IPS DF 6.9 (cell line): Measurements from ENCODE around the gene PLAAT2.

Source experiments
- DNase-seq: peaks from one replicate; pipeline ENCODE4 v3.0.0-alpha.2; 2013; ENCODE audit warnings: low read depth, low spot score
- H3K27ac ChIP-seq: one replicate; pipeline ENCODE4 v1.5.1; 2013; ENCODE audit warnings: low read length, control low read depth
- H3K27me3 ChIP-seq: 2 replicates; pipeline ENCODE4 v1.6.1; 2013; ENCODE audit warnings: mild to moderate bottlenecking, low read length; ENCODE audit not compliant: control insufficient read depth, insufficient read depth
- H3K36me3 ChIP-seq: 2 replicates; pipeline ENCODE4 v1.6.1; 2013; ENCODE audit warnings: low read length; ENCODE audit not compliant: control insufficient read depth, insufficient read depth
- H3K4me1 ChIP-seq: 2 replicates; pipeline ENCODE4 v1.6.1; 2013; ENCODE audit warnings: low read length; ENCODE audit not compliant: control insufficient read depth, insufficient read depth
- H3K4me3 ChIP-seq: 2 replicates; pipeline ENCODE4 v1.5.1; 2013; ENCODE audit warnings: mild to moderate bottlenecking, low read length
- H3K9me3 ChIP-seq: 2 replicates; pipeline ENCODE4 v1.6.1; 2013; ENCODE audit warnings: low read length, inconsistent platforms; ENCODE audit not compliant: control insufficient read depth, insufficient read depth
- WGBS: extraction: QIAGEN DNeasy Blood & Tissue Kit; methylation state at CpG from one replicate; pipeline ENCODE4 v1.1.7; 2013; ENCODE audit warnings: mixed read lengths, missing lambda C conversion rate; ENCODE audit not compliant: insufficient read length, insufficient coverage; 5-methylcytosine and 5-hydroxymethylcytosine counted together

Gene PLAAT2

GRCh38 chr11:63517156-63517555 is 46.0 kb downstream of the PLAAT2 start:
- no peak overlapping the region for H3K27ac ChIP-seq
- H3K9me3 ChIP-seq = no peaks in the 10 kb centered on the region
- WGBS = no CpG with 5 or more reads among the region's 5 CpGs

GRCh38 chr11:63516109-63516508 is 47.1 kb downstream of the PLAAT2 start:
- H3K4me3 ChIP-seq = no peak overlapping the region
- H3K9me3 ChIP-seq = no peaks in the 10 kb centered on the region
- no peak overlapping the region for H3K27ac ChIP-seq
- H3K36me3 ChIP-seq = no peaks in the 10 kb centered on the region
- DNase-seq = no peak
- WGBS = no CpG with 5 or more reads among the region's 6 CpGs
- no peaks in the 10 kb centered on the region for H3K27me3 ChIP-seq
- H3K4me1 ChIP-seq = no peaks in the 10 kb centered on the region

More at GRCh38 chr11:63517156-63517555, 46.0 kb downstream of the PLAAT2 start:
- Histone ChIP-seq H3K4me1 (no peaks in the 10 kb centered on the region), H3K4me3 (no peak overlapping the region), H3K36me3 (no peaks in the 10 kb centered on the region), H3K27me3 (no peaks in the 10 kb centered on the region)
- no peak for DNase-seq

- Histone ChIP-seq H3K4me1 (no peaks in the 10 kb centered on the region), H3K9me3 (no peaks in the 10 kb centered on the region), H3K27me3 (no peaks in the 10 kb centered on the region), H3K4me3 (no peak overlapping the region), H3K27ac (no peak overlapping the region), H3K36me3 (no peaks in the 10 kb centered on the region)
- no peak for DNase-seq
- WGBS = no CpG with 5 or more reads among the region's 7 CpGs
Observed at GRCh38 chr11:63512816-63513215, 50.4 kb downstream of the PLAAT2 start.

- no peak overlapping the region for H3K4me3 ChIP-seq
- H3K4me1 ChIP-seq = peaks cover 7% of the 10 kb centered on the region
- WGBS = no CpG with 5 or more reads among the region's 11 CpGs
- H3K27me3 ChIP-seq = no peaks in the 10 kb centered on the region
- H3K9me3 ChIP-seq = no peaks in the 10 kb centered on the region
- DNase-seq = no peak
- H3K36me3 ChIP-seq = no peaks in the 10 kb centered on the region
- no peak overlapping the region for H3K27ac ChIP-seq
Observed at GRCh38 chr11:63511048-63511748, 52.0 kb downstream of the PLAAT2 start.

- no CpG with 5 or more reads among the region's 7 CpGs for WGBS
- H3K4me1 ChIP-seq = peaks cover 9% of the 10 kb centered on the region
- H3K4me3 ChIP-seq = no peak overlapping the region
- H3K36me3 ChIP-seq = no peaks in the 10 kb centered on the region
- H3K9me3 ChIP-seq = no peaks in the 10 kb centered on the region
- no peak for DNase-seq
- no peak overlapping the region for H3K27ac ChIP-seq
- H3K27me3 ChIP-seq = no peaks in the 10 kb centered on the region
Observed at GRCh38 chr11:63510360-63511047, 52.7 kb downstream of the PLAAT2 start.

DNA sequence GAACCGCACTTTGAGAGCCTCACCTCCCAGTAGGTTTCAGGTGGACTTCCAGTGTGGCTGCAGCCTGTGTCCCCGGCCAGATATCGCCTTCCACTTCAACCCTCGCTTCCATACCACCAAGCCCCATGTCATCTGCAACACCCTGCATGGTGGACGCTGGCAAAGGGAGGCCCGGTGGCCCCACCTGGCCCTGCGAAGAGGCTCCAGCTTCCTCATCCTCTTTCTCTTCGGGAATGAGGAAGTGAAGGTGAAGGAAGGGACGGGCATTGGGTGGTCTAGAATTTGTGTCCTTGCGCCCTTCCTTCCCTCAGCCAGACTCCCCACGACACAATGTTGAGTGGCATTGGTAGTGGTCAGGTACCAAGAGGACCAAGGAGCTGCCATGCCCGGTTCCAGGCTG is 54.4 kb downstream of the PLAAT2 start:
- no peak for DNase-seq
- H3K27me3 ChIP-seq = no peaks in the 10 kb centered on the region
- whole genome bisulfite sequencing = no CpG with 5 or more reads among the region's 12 CpGs
- no peak overlapping the region for H3K27ac ChIP-seq
- no peaks in the 10 kb centered on the region for H3K36me3 ChIP-seq
- H3K9me3 ChIP-seq = no peaks in the 10 kb centered on the region
- no peak overlapping the region for H3K4me3 ChIP-seq
- peaks cover 9% of the 10 kb centered on the region for H3K4me1 ChIP-seq

GRCh38 chr11:63508009-63508408 is 55.2 kb downstream of the PLAAT2 start:
- Histone ChIP-seq H3K9me3 (no peaks in the 10 kb centered on the region), H3K4me1 (peaks cover 11% of the 10 kb centered on the region), H3K4me3 (no peak overlapping the region), H3K36me3 (no peaks in the 10 kb centered on the region), H3K27ac (no peak overlapping the region), H3K27me3 (no peaks in the 10 kb centered on the region)
- DNase-seq = no peak
- no CpG with 5 or more reads among the region's 3 CpGs for WGBS

GRCh38 chr11:63507511-63507910 is 55.7 kb downstream of the PLAAT2 start:
- WGBS = no CpG with 5 or more reads among the region's 2 CpGs
- Histone ChIP-seq H3K27ac (no peak overlapping the region), H3K27me3 (no peaks in the 10 kb centered on the region), H3K9me3 (no peaks in the 10 kb centered on the region), H3K36me3 (no peaks in the 10 kb centered on the region), H3K4me3 (no peak overlapping the region), H3K4me1 (peaks cover 11% of the 10 kb centered on the region)
- DNase-seq = no peak

DNA sequence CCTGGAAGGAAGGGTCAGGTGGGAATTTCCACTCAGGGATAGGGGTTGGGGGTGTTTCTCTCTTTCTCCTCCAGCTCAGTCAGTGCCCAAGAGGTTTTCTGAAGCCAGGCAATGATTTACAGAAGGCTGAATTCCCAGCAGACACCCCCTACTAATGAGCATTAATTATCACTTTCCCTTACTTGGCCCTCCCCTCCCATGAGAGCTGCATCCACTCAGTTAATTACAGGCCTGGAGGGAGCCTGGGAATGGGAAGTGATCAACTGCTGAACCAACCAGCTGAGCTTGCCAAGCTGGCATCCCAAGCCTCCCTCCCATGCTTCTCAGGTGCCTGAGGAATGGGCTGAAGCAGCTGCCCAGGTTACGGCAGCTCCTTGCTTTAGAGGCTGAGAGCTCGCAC is 56.3 kb downstream of the PLAAT2 start:
- no peak for DNase-seq
- H3K4me3 ChIP-seq = no peak overlapping the region
- no peaks in the 10 kb centered on the region for H3K27me3 ChIP-seq
- H3K4me1 ChIP-seq = peaks cover 11% of the 10 kb centered on the region
- no peak overlapping the region for H3K27ac ChIP-seq
- no peaks in the 10 kb centered on the region for H3K9me3 ChIP-seq
- no CpG with 5 or more reads among the region's 2 CpGs for WGBS
- no peaks in the 10 kb centered on the region for H3K36me3 ChIP-seq

- no peaks in the 10 kb centered on the region for H3K9me3 ChIP-seq
- DNase-seq = no peak
- no peaks in the 10 kb centered on the region for H3K27me3 ChIP-seq
- WGBS = no CpG with 5 or more reads among the region's 15 CpGs
- H3K27ac ChIP-seq = no peak within 1 kb of the TSS
- no peak within 1 kb of the TSS for H3K4me3 ChIP-seq
- no peaks in the 10 kb centered on the region for H3K36me3 ChIP-seq
- H3K4me1 ChIP-seq = peaks cover 11% of the 10 kb centered on the region
Observed at GRCh38 chr11:63505857-63506528, 57.2 kb downstream of the PLAAT2 start, which contains the start of gene LGALS12. Gene LGALS12 (plus strand): TSS chr11:63506084. CDS start chr11:63506459, 375 bp downstream.
